ENCODE measurements around the gene ARID1B.

GRCh38 chr6:157113389-157113788, 336.2 kb downstream of the ARID1B start:
- TF ChIP-seq ZNF544 (tag by site-specific recombination; IDR thresholded peaks at IDR 0.05) (no peak), ZNF76 (tag by site-specific recombination; IDR thresholded peaks at IDR 0.05; ENCODE audit: borderline replicate concordance, low read depth) (no peak), MYNN (tag by site-specific recombination; IDR thresholded peaks at IDR 0.05; ENCODE audit: borderline replicate concordance) (no peak), ZBTB1 (tag by site-specific recombination; IDR thresholded peaks at IDR 0.05) (no peak), SETDB1 (IDR thresholded peaks at IDR 0.05; ENCODE audit: insufficient read length, low read length) (no peak), ZNF398 (tag by site-specific recombination; IDR thresholded peaks at IDR 0.05) (no peak), ZNF157 (tag by site-specific recombination; IDR thresholded peaks at IDR 0.05) (no peak), ZNF274 (IDR thresholded peaks at IDR 0.05; ENCODE audit: low read length) (no peak), ZNF274 (tag by site-specific recombination; IDR thresholded peaks at IDR 0.05; ENCODE audit: borderline replicate concordance) (no peak), ZNF302 (tag by site-specific recombination; IDR thresholded peaks at IDR 0.05; ENCODE audit: low read depth) (no peak), ZNF37A (tag by site-specific recombination; IDR thresholded peaks at IDR 0.05) (no peak), YY2 (tag by site-specific recombination; IDR thresholded peaks at IDR 0.05) (no peak), ZFP37 (tag by site-specific recombination; IDR thresholded peaks at IDR 0.05) (no peak)
- TF ChIP-seq, protein P1, sequence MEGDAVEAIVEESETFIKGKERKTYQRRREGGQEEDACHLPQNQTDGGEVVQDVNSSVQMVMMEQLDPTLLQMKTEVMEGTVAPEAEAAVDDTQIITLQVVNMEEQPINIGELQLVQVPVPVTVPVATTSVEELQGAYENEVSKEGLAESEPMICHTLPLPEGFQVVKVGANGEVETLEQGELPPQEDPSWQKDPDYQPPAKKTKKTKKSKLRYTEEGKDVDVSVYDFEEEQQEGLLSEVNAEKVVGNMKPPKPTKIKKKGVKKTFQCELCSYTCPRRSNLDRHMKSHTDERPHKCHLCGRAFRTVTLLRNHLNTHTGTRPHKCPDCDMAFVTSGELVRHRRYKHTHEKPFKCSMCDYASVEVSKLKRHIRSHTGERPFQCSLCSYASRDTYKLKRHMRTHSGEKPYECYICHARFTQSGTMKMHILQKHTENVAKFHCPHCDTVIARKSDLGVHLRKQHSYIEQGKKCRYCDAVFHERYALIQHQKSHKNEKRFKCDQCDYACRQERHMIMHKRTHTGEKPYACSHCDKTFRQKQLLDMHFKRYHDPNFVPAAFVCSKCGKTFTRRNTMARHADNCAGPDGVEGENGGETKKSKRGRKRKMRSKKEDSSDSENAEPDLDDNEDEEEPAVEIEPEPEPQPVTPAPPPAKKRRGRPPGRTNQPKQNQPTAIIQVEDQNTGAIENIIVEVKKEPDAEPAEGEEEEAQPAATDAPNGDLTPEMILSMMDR (tag by site-specific recombination; IDR thresholded peaks at IDR 0.05): no peak
- TF ChIP-seq, protein P2, sequence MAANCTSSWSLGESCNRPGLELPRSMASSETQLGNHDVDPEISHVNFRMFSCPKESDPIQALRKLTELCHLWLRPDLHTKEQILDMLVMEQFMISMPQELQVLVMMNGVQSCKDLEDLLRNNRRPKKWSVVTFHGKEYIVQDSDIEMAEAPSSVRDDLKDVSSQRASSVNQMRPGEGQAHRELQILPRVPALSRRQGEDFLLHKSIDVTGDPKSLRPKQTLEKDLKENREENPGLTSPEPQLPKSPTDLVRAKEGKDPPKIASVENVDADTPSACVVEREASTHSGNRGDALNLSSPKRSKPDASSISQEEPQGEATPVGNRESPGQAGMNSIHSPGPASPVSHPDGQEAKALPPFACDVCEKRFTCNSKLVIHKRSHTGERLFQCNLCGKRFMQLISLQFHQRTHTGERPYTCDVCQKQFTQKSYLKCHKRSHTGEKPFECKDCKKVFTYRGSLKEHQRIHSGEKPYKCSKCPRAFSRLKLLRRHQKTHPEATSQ (tag by site-specific recombination; IDR thresholded peaks at IDR 0.05): no peak

Data from HEK293 (cell line).